SK-N-SH (cell line): Measurements from ENCODE around the gene MAN1B1. TPM values are rescaled to one million over a fixed set of nuclear protein-coding genes. Genes with fewer than 3 reads are reported as not detected.
"Not testable (repeated sequence)": the region's sequence is repeated elsewhere in the genome, so short reads cannot be mapped to it uniquely, and the experiment has no call there.

ENCODE experiments used
- CTCF ChIA-PET: fragments of 300-600, 350-600 bp; formaldehyde crosslinking; extraction: SDS; loops from one replicate; lab custom pipeline; 2021; lab: Yijun Ruan, JAX
- POLR2A ChIA-PET: fragments of 350-600 bp; sonication (Branson Sonifier 250); formaldehyde crosslinking; extraction: SDS; loops from one replicate; lab custom pipeline; 2020; ENCODE audit warnings: antibody characterized with exemption, inconsistent platforms; lab: Yijun Ruan, JAX
- DNase-seq: peaks from one replicate; pipeline ENCODE4 v3.0.0; 2012
- H2AFZ ChIP-seq: fragments of 200-600 bp; sonication (generic); 2 replicates; pipeline ENCODE4 v1.8.1; 2016; ENCODE audit warnings: antibody characterized with exemption, mild to moderate bottlenecking, low read depth
- H3F3A ChIP-seq: fragments of 200-600 bp; sonication (generic); replicated peaks from 2 replicates; pipeline ENCODE3; 2016; ENCODE audit warnings: antibody characterized with exemption, mild to moderate bottlenecking; ENCODE audit not compliant: insufficient read depth
- H3K27ac ChIP-seq, 2 experiments: fragments of 200-500 bp in 1 of 2; fragments of 200-600 bp in 1 of 2; sonication (Bioruptor generic) in 1 of 2; sonication (generic), shearing (Covaris generic) in 1 of 2; 2 replicates each; pipeline versions ENCODE4 v1.5.1 to v1.6.1; 2014 to 2016; ENCODE audit warnings: low read depth in 2 of 2, inconsistent platforms in 1 of 2, low read length in 1 of 2, mild to moderate bottlenecking in 1 of 2, mixed read lengths in 1 of 2
- H3K27me3 ChIP-seq: fragments of 200-600 bp; sonication (generic), shearing (Covaris generic); 2 replicates; pipeline ENCODE4 v1.6.1; 2016; ENCODE audit warnings: mixed run types; ENCODE audit not compliant: insufficient read depth
- H3K36me3 ChIP-seq, 2 experiments: fragments of 200-500 bp in 1 of 2; fragments of 200-600 bp in 1 of 2; sonication (Bioruptor generic) in 1 of 2; sonication (generic) in 1 of 2; replicated peaks in 1 of 2; 2 replicates each; pipeline versions ENCODE3 to v1.5.1; 2014 to 2016; ENCODE audit warnings: low read length in 1 of 2, mild to moderate bottlenecking in 1 of 2; ENCODE audit not compliant: insufficient read depth in 2 of 2, control insufficient read depth in 1 of 2
- H3K4me1 ChIP-seq, 2 experiments: fragments of 200-500 bp in 1 of 2; fragments of 200-600 bp in 1 of 2; sonication (Bioruptor generic) in 1 of 2; sonication (generic), shearing (Covaris generic) in 1 of 2; 2 replicates each; pipeline versions ENCODE4 v1.5.1 to v1.6.1; 2014 to 2016; ENCODE audit warnings: low read depth in 1 of 2, low read length in 1 of 2, mixed run types in 1 of 2; ENCODE audit not compliant: insufficient read depth in 2 of 2, control insufficient read depth in 1 of 2
- H3K4me2 ChIP-seq: fragments of 200-600 bp; sonication (generic), shearing (Covaris generic); 2 replicates; pipeline ENCODE4 v1.6.1; 2017; ENCODE audit warnings: mixed run types
- H3K4me3 ChIP-seq, 2 experiments: fragments of 200-500 bp in 1 of 2; fragments of 200-600 bp in 1 of 2; sonication (Bioruptor generic) in 1 of 2; sonication (generic), shearing (Covaris generic) in 1 of 2; 2 replicates each; pipeline versions ENCODE4 v1.5.1 to v1.8.1; 2014 to 2016; ENCODE audit warnings: low read depth in 2 of 2, inconsistent platforms in 1 of 2, low read length in 1 of 2, mild to moderate bottlenecking in 1 of 2, mixed read lengths in 1 of 2, moderate library complexity in 1 of 2
- H3K79me2 ChIP-seq: fragments of 200-600 bp; sonication (generic); 2 replicates; pipeline ENCODE4 v1.8.1; 2017; ENCODE audit warnings: mild to moderate bottlenecking; ENCODE audit not compliant: insufficient read depth
- H3K9ac ChIP-seq: fragments of 200-600 bp; sonication (generic); 2 replicates; pipeline ENCODE4 v1.6.1; 2017; ENCODE audit warnings: mixed run types
- H3K9me2 ChIP-seq: fragments of 200-600 bp; sonication (generic); 2 replicates; pipeline ENCODE4 v1.6.1; 2017; ENCODE audit warnings: mixed run types
- H3K9me3 ChIP-seq: fragments of 200-600 bp; sonication (generic); 2 replicates; pipeline ENCODE4 v1.6.1; 2017; ENCODE audit warnings: mixed run types, mild to moderate bottlenecking, moderate library complexity
- H4K20me1 ChIP-seq: fragments of 200-600 bp; sonication (generic); 2 replicates; pipeline ENCODE4 v1.6.1; 2017; ENCODE audit warnings: mild to moderate bottlenecking, mixed run types; ENCODE audit not compliant: insufficient read depth
- CHD2 ChIP-seq: fragments of 150-350 bp; IDR thresholded peaks from 2 replicates; pipeline ENCODE4 v1.6.1; 2018; ENCODE audit warnings: low read length; ENCODE audit not compliant: partially characterized antibody
- FOXJ3 ChIP-seq: sonication (generic); formaldehyde crosslinking; IDR thresholded peaks from 2 replicates; pipeline ENCODE4 v1.5.1; 2020; ENCODE audit warnings: mild to moderate bottlenecking, missing genetic modification reagents
- GABPA ChIP-seq: IDR thresholded peaks from 2 replicates; pipeline ENCODE4 v1.4.0; 2012; ENCODE audit warnings: low read depth, mild to moderate bottlenecking
- GATA2 ChIP-seq: sonication (generic); formaldehyde crosslinking; IDR thresholded peaks from 2 replicates; pipeline ENCODE4 v1.5.0; 2020; ENCODE audit warnings: mild to moderate bottlenecking, missing genetic modification reagents
- MEF2A ChIP-seq: IDR thresholded peaks from 2 replicates; pipeline ENCODE4 v1.4.0; 2012; ENCODE audit warnings: low read depth, borderline replicate concordance
- POLR2AphosphoS5 ChIP-seq: IDR thresholded peaks from 2 replicates; pipeline ENCODE4 v1.6.1; 2012; ENCODE audit warnings: low read depth, low read length
- RFX5 ChIP-seq: IDR thresholded peaks from 2 replicates; pipeline ENCODE4 v1.6.1; 2012; ENCODE audit warnings: mild to moderate bottlenecking, improper control_type of control experiment, low read length
- RXRA ChIP-seq: IDR thresholded peaks from 2 replicates; pipeline ENCODE4 v1.4.0; 2012; ENCODE audit warnings: low read depth, mild to moderate bottlenecking, borderline replicate concordance
- SMC3 ChIP-seq: IDR thresholded peaks from 2 replicates; pipeline ENCODE4 v1.6.1; 2012; ENCODE audit warnings: low read depth, low read length, improper control_type of control experiment
- TAF1 ChIP-seq: IDR thresholded peaks from 2 replicates; pipeline ENCODE4 v1.6.1; 2012; ENCODE audit warnings: low read depth, mild to moderate bottlenecking, low read length, moderate library complexity, borderline replicate concordance
- USF1 ChIP-seq: IDR thresholded peaks from 2 replicates; pipeline ENCODE4 v1.4.0; 2012; ENCODE audit warnings: low read depth, borderline replicate concordance
- WGBS: methylation state at CpG from one replicate; pipeline ENCODE4 v1.1.6; 2017; ENCODE audit warnings: low lambda C conversion rate; 5-methylcytosine and 5-hydroxymethylcytosine counted together
- polyA plus RNA-seq, 3 experiments: library from polyadenylated mRNA; depleted of rRNA; stranded (reverse); fragments of >200 nt; gene quantifications; 2 replicates each; pipeline ENCODE4 v1.2.3, GENCODE V29; 2012
- TF ChIP-seq, protein P1 (sequence below): fragments of 150-350 bp; IDR thresholded peaks from 2 replicates; pipeline ENCODE4 v1.6.1; 2017; ENCODE audit warnings: antibody characterized with exemption, low read length, low read depth, borderline replicate concordance

Gene MAN1B1
- polyA plus RNA-seq, 1 of the 3 experiments (the other 2 are of a cell fraction): 57.8 TPM

DNA sequence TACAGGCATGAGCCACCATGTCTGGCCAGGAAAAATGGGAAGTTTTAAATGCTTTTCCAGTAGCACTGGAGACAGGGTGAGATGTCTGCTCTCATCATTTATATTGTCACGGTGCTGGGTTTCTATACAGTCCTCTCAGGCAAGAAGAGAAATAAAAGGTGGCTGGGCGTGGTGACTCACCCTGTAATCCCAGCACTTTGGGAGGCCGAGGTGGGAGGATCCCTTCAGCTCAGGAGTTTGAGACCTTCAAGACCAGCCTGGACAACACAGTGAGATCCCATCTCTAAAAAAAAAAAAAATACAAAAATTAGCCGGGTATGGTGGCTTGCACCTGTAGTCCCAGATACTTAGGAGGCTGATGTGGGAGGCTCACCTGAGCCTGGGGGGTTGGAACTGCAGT is 47.4 kb downstream of the MAN1B1 start (continued):
- TF ChIP-seq RXRA: no peak
- TF ChIP-seq GABPA: no peak
- no peak for TF ChIP-seq MEF2A
- TF ChIP-seq GATA2 (CRISPR knock-in tag): no peak
- TF ChIP-seq TAF1: no peak
- TF ChIP-seq RFX5: no peak
- no peak for TF ChIP-seq CHD2
- no peak for TF ChIP-seq POLR2AphosphoS5
- TF ChIP-seq SMC3: no peak
- TF ChIP-seq, protein P1, sequence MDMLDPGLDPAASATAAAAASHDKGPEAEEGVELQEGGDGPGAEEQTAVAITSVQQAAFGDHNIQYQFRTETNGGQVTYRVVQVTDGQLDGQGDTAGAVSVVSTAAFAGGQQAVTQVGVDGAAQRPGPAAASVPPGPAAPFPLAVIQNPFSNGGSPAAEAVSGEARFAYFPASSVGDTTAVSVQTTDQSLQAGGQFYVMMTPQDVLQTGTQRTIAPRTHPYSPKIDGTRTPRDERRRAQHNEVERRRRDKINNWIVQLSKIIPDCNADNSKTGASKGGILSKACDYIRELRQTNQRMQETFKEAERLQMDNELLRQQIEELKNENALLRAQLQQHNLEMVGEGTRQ: no peak
- TF ChIP-seq, all 33 proteins: peak for 0

GRCh38 chr9:137135154-137135553 is 48.4 kb downstream of the MAN1B1 start:
- H4K20me1 ChIP-seq, H3K9me3 ChIP-seq, H2AFZ ChIP-seq, POLR2A ChIA-PET, DNase-seq, H3F3A ChIP-seq, H3K9ac ChIP-seq, H3K9me2 ChIP-seq, H3K79me2 ChIP-seq, H3K36me3 ChIP-seq, H3K27ac ChIP-seq, H3K4me2 ChIP-seq, H3K4me1 ChIP-seq, H3K4me3 ChIP-seq: not testable (repeated sequence)
- peaks cover 14% of the 10 kb centered on the region for H3K27me3 ChIP-seq
- CTCF ChIA-PET: interaction anchor here (1.1 to 1.2 kb wide), 2 partner anchors 12 to 101 kb away, joined by 3 to 4 read pairs; no protein-coding TSS in a partner anchor
- 61% methylated on average over 9 of the region's 9 CpGs for WGBS

- ChIA-PET CTCF (interaction anchor here (0.9 to 1.2 kb wide), 2 partner anchors 10 to 52 kb away, joined by 3 to 5 read pairs; partner anchors contain the start of genes ANAPC2 and SSNA1), POLR2A (no interaction called here)
- DNase-seq: no peak
- H3K9me2 ChIP-seq: no peaks in the 10 kb centered on the region
- WGBS: 57% methylated on average over 7 of the region's 27 CpGs
- H3K27me3 ChIP-seq: peaks cover 14% of the 10 kb centered on the region
- H4K20me1 ChIP-seq: no peaks in the 10 kb centered on the region
- H3K9ac ChIP-seq: no peak overlapping the region
- no peaks in the 10 kb centered on the region for H3K9me3 ChIP-seq
- no peak overlapping the region for H2AFZ ChIP-seq
- peaks cover 0 to 8% of the 10 kb centered on the region in 2 experiments; a peak in 1 of 4 replicates for H3K4me1 ChIP-seq
- TF ChIP-seq FOXJ3 (no peak), GABPA (no peak), USF1 (no peak)
- H3F3A ChIP-seq: no peaks in the 10 kb centered on the region
- H3K79me2 ChIP-seq: no peaks in the 10 kb centered on the region
- no peaks in the 10 kb centered on the region for H3K36me3 ChIP-seq
- H3K4me3 ChIP-seq: no peak overlapping the region
- no peak overlapping the region for H3K4me2 ChIP-seq
- no peak overlapping the region for H3K27ac ChIP-seq
These were observed 49.6 kb downstream of the MAN1B1 start for GRCh38 chr9:137136261-137136880.
